Natural killer cell (primary cell): ENCODE results near the gene DDX56. TPM values are rescaled to one million over a fixed set of nuclear protein-coding genes. Genes with fewer than 3 reads are reported as not detected.

ENCODE experiments used
- ATAC-seq, 3 donors: fragments of 150-1000 bp in 2 of 3; fragments of 200-7000 bp in 1 of 3; cut with Tn5 transposase; 1 replicate in 1 of 3; 2 replicates in 2 of 3; pipeline ENCODE4 v1.10.0; 2021; ENCODE audit warnings: mild to moderate bottlenecking in 2 of 3, moderate library complexity in 2 of 3
- DNase-seq, 2 donors: peaks; one replicate each; pipeline versions ENCODE4 v3.0.0 to v3.0.0-alpha.2; 2013 to 2021; ENCODE audit warnings: mixed read lengths in 1 of 2
- H3K27ac ChIP-seq: one replicate; pipeline ENCODE4 v1.5.1; 2013; ENCODE audit warnings: mild to moderate bottlenecking, low read length
- H3K27me3 ChIP-seq: one replicate; pipeline ENCODE4 v1.6.1; 2013; ENCODE audit warnings: low read length; ENCODE audit not compliant: control insufficient read depth, insufficient read depth
- H3K36me3 ChIP-seq: one replicate; pipeline ENCODE4 v1.6.1; 2013; ENCODE audit warnings: low read length; ENCODE audit not compliant: control insufficient read depth, insufficient read depth
- H3K4me1 ChIP-seq: one replicate; pipeline ENCODE4 v1.6.1; 2013; ENCODE audit warnings: low read length; ENCODE audit not compliant: control insufficient read depth, insufficient read depth
- H3K4me3 ChIP-seq: one replicate; pipeline ENCODE4 v1.5.1; 2013; ENCODE audit warnings: low read length
- H3K9me3 ChIP-seq: one replicate; pipeline ENCODE4 v1.6.1; 2013; ENCODE audit warnings: low read length; ENCODE audit not compliant: control insufficient read depth, insufficient read depth
- H3K27ac Mint-ChIP-seq, 2 donors: one replicate each; pipeline ENCODE4 v1.8.0; 2022; ENCODE audit warnings: mild to moderate bottlenecking in 2 of 2, mixed read lengths in 2 of 2, moderate library complexity in 1 of 2
- H3K27me3 Mint-ChIP-seq, 2 donors: one replicate each; pipeline ENCODE4 v1.8.0; 2022; ENCODE audit warnings: low read depth in 2 of 2, mixed read lengths in 2 of 2
- H3K36me3 Mint-ChIP-seq: one replicate; pipeline ENCODE4 v1.8.0; 2022; ENCODE audit warnings: mixed read lengths
- H3K4me1 Mint-ChIP-seq, 2 donors: one replicate each; pipeline ENCODE4 v1.8.0; 2022; ENCODE audit warnings: mixed read lengths in 2 of 2
- H3K4me3 Mint-ChIP-seq: one replicate; pipeline ENCODE4 v1.8.0; 2022; ENCODE audit warnings: mild to moderate bottlenecking, moderate library complexity, mixed read lengths
- H3K9me3 Mint-ChIP-seq, 2 donors: one replicate each; pipeline ENCODE4 v1.8.0; 2022; ENCODE audit warnings: mixed read lengths in 2 of 2
- WGBS: methylation state at CpG from one replicate; pipeline ENCODE4 v1.1.7; 2013; ENCODE audit warnings: missing lambda C conversion rate; ENCODE audit not compliant: insufficient coverage; 5-methylcytosine and 5-hydroxymethylcytosine counted together
- intact Hi-C: fragments of 100-400 bp; cut with micrococcal nuclease; formaldehyde crosslinking; loops from one replicate; pipeline ENCODE4 v1.14.2; 2022
- total RNA-seq, 4 donors: library from RNA; stranded (reverse); fragments of 120-200 nt in 1 of 4; gene quantifications; one replicate each; pipeline versions ENCODE4 v1.2.3 to v1.2.4, GENCODE V29; 2013 to 2022
- TF ChIP-seq, protein P1 (sequence below): fragments of 200-600 bp; IDR thresholded peaks from one replicate; pipeline ENCODE4 v1.8.0; 2022; ENCODE audit warnings: antibody characterized with exemption

Gene DDX56
- total RNA-seq, 3 donors from 2014 or later (not counting 1 experiment from before 2014, with no cell fraction given), result 67.8 to 85.5 (median 84.5) TPM

DNA sequence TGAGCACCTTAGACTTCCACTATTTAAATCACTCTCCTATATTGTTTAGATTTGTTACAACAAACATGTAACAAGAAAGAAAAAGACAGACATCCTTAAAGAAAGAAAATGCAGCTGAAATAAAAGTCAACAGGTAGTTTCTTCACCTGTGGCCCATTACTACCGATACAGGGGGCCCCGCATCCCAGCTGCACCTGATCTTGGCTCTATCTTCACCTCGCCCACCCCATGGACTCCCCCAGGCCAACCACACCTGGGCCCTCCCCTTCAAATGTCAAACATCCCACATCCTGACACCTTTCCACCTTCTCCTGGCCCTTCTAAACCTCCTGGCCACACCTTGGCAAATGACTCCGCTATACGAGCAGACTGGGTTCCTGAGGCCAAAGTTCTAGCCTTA, 7.0 kb downstream of the DDX56 start:
- intact Hi-C loops, result no loop called here
- DNase-seq (no peak), ATAC-seq (no peak)
- H3K9me3 ChIP-seq, result no peaks in the 10 kb centered on the region
- no peak overlapping the region for H3K27ac ChIP-seq
- 93% methylated on average over 5 of the region's 5 CpGs for WGBS
- no peak overlapping the region for H3K4me3 ChIP-seq
- TF ChIP-seq, protein P1, sequence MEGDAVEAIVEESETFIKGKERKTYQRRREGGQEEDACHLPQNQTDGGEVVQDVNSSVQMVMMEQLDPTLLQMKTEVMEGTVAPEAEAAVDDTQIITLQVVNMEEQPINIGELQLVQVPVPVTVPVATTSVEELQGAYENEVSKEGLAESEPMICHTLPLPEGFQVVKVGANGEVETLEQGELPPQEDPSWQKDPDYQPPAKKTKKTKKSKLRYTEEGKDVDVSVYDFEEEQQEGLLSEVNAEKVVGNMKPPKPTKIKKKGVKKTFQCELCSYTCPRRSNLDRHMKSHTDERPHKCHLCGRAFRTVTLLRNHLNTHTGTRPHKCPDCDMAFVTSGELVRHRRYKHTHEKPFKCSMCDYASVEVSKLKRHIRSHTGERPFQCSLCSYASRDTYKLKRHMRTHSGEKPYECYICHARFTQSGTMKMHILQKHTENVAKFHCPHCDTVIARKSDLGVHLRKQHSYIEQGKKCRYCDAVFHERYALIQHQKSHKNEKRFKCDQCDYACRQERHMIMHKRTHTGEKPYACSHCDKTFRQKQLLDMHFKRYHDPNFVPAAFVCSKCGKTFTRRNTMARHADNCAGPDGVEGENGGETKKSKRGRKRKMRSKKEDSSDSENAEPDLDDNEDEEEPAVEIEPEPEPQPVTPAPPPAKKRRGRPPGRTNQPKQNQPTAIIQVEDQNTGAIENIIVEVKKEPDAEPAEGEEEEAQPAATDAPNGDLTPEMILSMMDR, result no peak
- Mint-ChIP-seq H3K4me1 (peaks cover 13% of the 10 kb centered on the region in 2 donors), H3K9me3 (no peaks in the 10 kb centered on the region), H3K36me3 (no peaks in the 10 kb centered on the region), H3K4me3 (no peak overlapping the region), H3K27ac (peak overlapping the region in 1 of 2 donors; percentile 59), H3K27me3 (no peaks in the 10 kb centered on the region)
- no peaks in the 10 kb centered on the region for H3K27me3 ChIP-seq
- H3K4me1 ChIP-seq, result peaks cover 2% of the 10 kb centered on the region
- H3K36me3 ChIP-seq, result peaks cover 73% of the 10 kb centered on the region

DNA sequence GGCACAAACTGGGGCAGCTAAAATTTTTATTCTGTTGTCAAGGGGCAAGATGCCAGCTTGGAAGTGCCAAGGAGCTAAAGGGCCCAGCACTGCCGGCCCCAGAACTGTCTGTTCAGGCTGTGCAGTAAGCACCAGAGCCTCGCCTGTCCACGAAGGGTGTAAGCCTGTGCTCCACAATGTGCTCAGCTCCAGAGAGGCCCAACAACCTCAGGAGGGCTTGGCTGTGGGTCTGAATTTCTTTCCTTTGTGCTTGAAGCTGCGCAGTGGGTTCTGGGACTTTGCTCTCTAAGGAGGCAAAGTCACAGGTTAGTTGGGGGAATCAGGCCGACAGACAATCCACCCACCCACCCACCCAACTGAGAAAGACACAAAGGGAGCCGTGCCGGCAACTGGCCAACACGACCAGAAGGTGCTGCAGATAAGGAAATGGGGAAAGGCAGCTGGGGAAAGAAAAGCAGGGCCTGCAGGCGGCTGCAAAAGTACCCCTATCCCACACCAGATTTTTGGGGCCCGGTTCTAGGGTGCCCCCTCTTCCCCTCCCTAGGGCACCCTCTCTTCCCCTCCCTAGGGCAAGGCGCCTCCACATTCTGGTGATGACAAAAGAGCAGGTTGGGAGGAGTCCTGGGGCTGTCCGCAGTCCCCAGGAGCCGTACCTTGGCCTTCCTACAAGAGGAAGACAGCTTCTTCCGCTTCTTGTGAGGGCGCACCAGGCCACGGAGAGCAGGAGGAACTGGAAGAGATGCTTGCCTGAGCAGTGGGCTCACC, 7.7 kb downstream of the DDX56 start:
- Mint-ChIP-seq H3K27ac (peak overlapping the region in 1 of 2 donors; percentile 77), H3K4me3 (no peak overlapping the region), H3K4me1 (peaks cover 13% of the 10 kb centered on the region in 2 donors), H3K36me3 (no peaks in the 10 kb centered on the region), H3K27me3 (no peaks in the 10 kb centered on the region), H3K9me3 (no peaks in the 10 kb centered on the region)
- ATAC-seq (peak in 2 of 3 donors; percentile 33 to 39), DNase-seq (no peak)
- WGBS, result 82% methylated on average over 12 of the region's 16 CpGs
- peaks cover 2% of the 10 kb centered on the region for H3K4me1 ChIP-seq
- H3K27me3 ChIP-seq, result no peaks in the 10 kb centered on the region
- TF ChIP-seq, protein P1, result no peak
- H3K4me3 ChIP-seq, result no peak overlapping the region
- no peak overlapping the region for H3K27ac ChIP-seq
- peaks cover 66% of the 10 kb centered on the region for H3K36me3 ChIP-seq
- intact Hi-C loops, result no loop called here
- H3K9me3 ChIP-seq, result no peaks in the 10 kb centered on the region

DNA sequence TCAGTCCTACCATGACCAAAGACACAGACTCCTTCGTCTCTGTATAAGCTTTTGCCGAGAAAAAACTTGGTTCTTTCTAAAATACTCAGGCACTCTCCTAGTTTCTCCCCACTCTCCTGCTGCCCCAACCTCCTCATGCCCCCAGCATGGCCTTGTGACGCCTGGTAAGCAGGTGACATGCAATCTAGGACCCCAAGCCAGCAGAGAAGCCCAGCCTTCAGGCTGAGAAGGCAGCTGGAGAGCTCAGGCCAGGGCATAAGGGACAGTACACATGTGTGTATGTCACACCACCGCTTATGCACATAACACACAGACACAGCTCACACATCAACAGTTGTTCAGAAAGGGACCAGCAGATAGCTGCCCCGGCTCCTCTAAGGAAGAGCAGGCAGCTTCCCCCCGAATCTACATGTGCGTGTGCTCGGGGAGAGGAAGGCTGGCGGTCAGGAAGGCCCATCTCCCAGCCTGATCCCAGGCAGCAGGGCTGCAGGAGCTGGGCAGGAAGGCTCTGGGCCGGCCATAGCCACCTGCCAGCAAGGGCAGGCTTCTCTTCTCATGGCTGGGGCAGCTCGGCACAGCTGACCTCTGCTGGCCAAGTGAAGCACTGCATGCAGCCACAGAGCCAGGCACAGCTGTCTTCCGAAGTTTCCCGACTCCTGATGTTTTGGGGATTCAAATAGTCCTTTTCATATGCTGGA, 8.5 kb downstream of the DDX56 start:
- TF ChIP-seq, protein P1, result peak; percentile 92
- 71% methylated on average over 13 of the region's 13 CpGs for WGBS
- H3K9me3 Mint-ChIP-seq, result no peaks in the 10 kb centered on the region
- H3K36me3 Mint-ChIP-seq, result no peaks in the 10 kb centered on the region
- peaks cover 13% of the 10 kb centered on the region in 2 donors for H3K4me1 Mint-ChIP-seq
- H3K4me1 ChIP-seq, result peaks cover 2% of the 10 kb centered on the region
- no peak overlapping the region for H3K4me3 ChIP-seq
- peak; percentile 82 to 98 (median 92) for ATAC-seq
- no peaks in the 10 kb centered on the region for H3K9me3 ChIP-seq
- no peak overlapping the region for H3K27ac ChIP-seq
- H3K27me3 ChIP-seq, result no peaks in the 10 kb centered on the region
- intact Hi-C loops, result no loop called here
- H3K36me3 ChIP-seq, result peaks cover 60% of the 10 kb centered on the region
- H3K27me3 Mint-ChIP-seq, result no peaks in the 10 kb centered on the region
- H3K27ac Mint-ChIP-seq, result peak overlapping the region; percentile 6 to 77
- DNase-seq, result peak; percentile 59 to 79
- H3K4me3 Mint-ChIP-seq, result no peak overlapping the region
